ENCODE data around the gene KIAA1671. TPM values are rescaled to one million over a fixed set of nuclear protein-coding genes. Genes with fewer than 3 reads are reported as not detected.

Gene KIAA1671
- total and polyA plus RNA-seq, 2 of the 4 experiments (the other 2 are of a cell fraction), result 0.02 TPM; not detected in 1

GRCh38 chr22:25114369-25115362 lies 162.2 kb downstream of the KIAA1671 start:
- H3K4me3 ChIP-seq (ENCODE audit: insufficient read depth, low read depth, low read length), result no peak overlapping the region
- no peak overlapping the region for H2BK20ac ChIP-seq (ENCODE audit: low read depth, low read length)
- H2BK5ac ChIP-seq (ENCODE audit: low read depth, low read length, poor library complexity, severe bottlenecking), result no peak overlapping the region
- H2BK15ac ChIP-seq (ENCODE audit: low read depth, low read length), result no peak overlapping the region
- dilution Hi-C loops (cut with HindIII; ENCODE audit: low sequenced_read_pairs, unreplicated experiment) (no loop called here), in situ Hi-C loops (cut with MboI; ENCODE audit: low sequenced_read_pairs) (no loop called here), intact Hi-C loops (cut with micrococcal nuclease) (no loop called here)
- no peak overlapping the region for H3K4ac ChIP-seq (ENCODE audit: low read depth, low read length)
- no peaks in the 10 kb centered on the region; the same call in 1 of the 2 replicates for H3K4me1 ChIP-seq (ENCODE audit: control insufficient read depth, insufficient read depth, low read length)
- H2AK9ac ChIP-seq (replicated peaks; ENCODE audit: low read depth, low read length, poor library complexity), result no peak overlapping the region
- DNase-seq (no peak), ATAC-seq (ENCODE audit: low read depth) (no peak)
- no peaks in the 10 kb centered on the region for H3K36me3 ChIP-seq (ENCODE audit: control insufficient read depth, insufficient read depth, low read length)
- no peaks in the 10 kb centered on the region for H4K20me1 ChIP-seq (ENCODE audit: insufficient read depth, low read length)
- ChIA-PET POLR2A (ENCODE audit: unreplicated experiment) (no interaction called here), CTCF (no interaction called here)
- no peaks in the 10 kb centered on the region for H3K9me1 ChIP-seq (ENCODE audit: insufficient read depth, low read length)
- H3K23ac ChIP-seq (ENCODE audit: low read depth, low read length), result no peak overlapping the region
- no TSS peak for BruUV-seq (replicated peaks)
- no peak overlapping the region for H4K8ac ChIP-seq (ENCODE audit: low read depth in 2 of 2, low read length in 2 of 2)
- no peak overlapping the region for H3K14ac ChIP-seq (replicated peaks; ENCODE audit: low read depth, low read length)
- H3K27ac ChIP-seq (ENCODE audit: insufficient read depth, low read length), result no peak overlapping the region
- H2AFZ ChIP-seq (replicated peaks; ENCODE audit: low read length, poor library complexity), result no peak overlapping the region
- H3K18ac ChIP-seq (ENCODE audit: low read depth, low read length), result no peak overlapping the region
- H3K4me2 ChIP-seq (ENCODE audit: low read depth, low read length), result no peak overlapping the region
- H2AK5ac ChIP-seq (ENCODE audit: low read depth, low read length), result no peak overlapping the region
- H2BK120ac ChIP-seq (ENCODE audit: low read depth, low read length), result no peak overlapping the region
- no peak overlapping the region for H3K9ac ChIP-seq (ENCODE audit: low read depth, low read length)
- no peak overlapping the region for H4K5ac ChIP-seq (ENCODE audit: low read depth, low read length)
- no peaks in the 10 kb centered on the region for H3K9me3 ChIP-seq (ENCODE audit: control insufficient read depth, insufficient read depth, low read length)
- H4K91ac ChIP-seq (ENCODE audit: insufficient read depth, low read depth, low read length), result no peak overlapping the region
- H3K79me1 ChIP-seq (ENCODE audit: low read depth in 1 of 2, low read length in 2 of 2), result no peaks in the 10 kb centered on the region
- 26% methylated on average over 5 of the region's 17 CpGs; no CpG with 5 or more reads in 1 of the 2 experiments for WGBS, 2 experiments (ENCODE audit: extremely low coverage in 2 of 2, insufficient read length in 1 of 2)
- no peak overlapping the region for H3K56ac ChIP-seq (ENCODE audit: extremely low read depth, insufficient read depth, low read length)
- H3K27me3 ChIP-seq (ENCODE audit: control insufficient read depth, insufficient read depth, low read length), result peaks cover 11% of the 10 kb centered on the region
- TF ChIP-seq CHD1 (IDR thresholded peaks at IDR 0.05; ENCODE audit: low read depth, low read length), result no peak
- no peak for TF ChIP-seq MAZ (IDR thresholded peaks at IDR 0.05; ENCODE audit: borderline replicate concordance, low read depth, low read length)
- TF ChIP-seq ELK1 (IDR thresholded peaks at IDR 0.05; ENCODE audit: borderline replicate concordance, low read depth, low read length), result no peak
- no peak for TF ChIP-seq RFX5 (IDR thresholded peaks at IDR 0.05; ENCODE audit: low read depth, low read length)
- no peak for TF ChIP-seq USF2 (IDR thresholded peaks at IDR 0.05; ENCODE audit: low read depth, low read length)
- no peak for TF ChIP-seq CEBPB (IDR thresholded peaks at IDR 0.05; ENCODE audit: low read depth, low read length)
- no peak for TF ChIP-seq POLR2A (IDR thresholded peaks at IDR 0.05; ENCODE audit: low read depth, low read length)
- TF ChIP-seq RCOR1 (IDR thresholded peaks at IDR 0.05; ENCODE audit: insufficient replicate concordance, low read length), result no peak
- no peak for TF ChIP-seq RAD21 (IDR thresholded peaks at IDR 0.05; ENCODE audit: low read length)
- no peak for TF ChIP-seq SMC3 (IDR thresholded peaks at IDR 0.05; ENCODE audit: low read depth, low read length)
- TF ChIP-seq BHLHE40 (IDR thresholded peaks at IDR 0.05; ENCODE audit: low read depth, low read length), result no peak
- no peak for TF ChIP-seq MXI1 (IDR thresholded peaks at IDR 0.05; ENCODE audit: borderline replicate concordance, low read depth, low read length)
- no peak for TF ChIP-seq CTCF (conservative IDR thresholded peaks at IDR 0.05; ENCODE audit: low read depth, low read length)
- TF ChIP-seq NFE2L2 (IDR thresholded peaks at IDR 0.05; ENCODE audit: low read depth, low read length), result no peak
